Measurements from ENCODE around the gene GTF2H2C.
"Not testable (repeated sequence)": the region's sequence is repeated elsewhere in the genome, so short reads cannot be mapped to it uniquely, and the experiment has no call there.

GRCh38 chr5:69606839-69607238 is 46.8 kb downstream of the GTF2H2C start:
- not testable (repeated sequence) for TF ChIP-seq POLR2A, CTCF (IDR thresholded peaks at IDR 0.05)
